OCI-LY1 (cell line): Measurements from ENCODE around the gene NAP1L5.

Source experiments
- CTCF ChIP-seq: fragments of 200-600 bp; sonication (generic), shearing (Covaris generic); IDR thresholded peaks from 2 replicates; pipeline ENCODE4 v1.5.1; 2017; ENCODE audit warnings: mild to moderate bottlenecking, antibody characterized with exemption, low read length, moderate library complexity, mixed read lengths
- EZH2 ChIP-seq: fragments of 200-600 bp; sonication (generic), shearing (Covaris generic); IDR thresholded peaks from 2 replicates; pipeline ENCODE4 v1.8.0; 2017; ENCODE audit warnings: borderline replicate concordance, mixed run types, mild to moderate bottlenecking, antibody characterized with exemption, low read length, moderate library complexity, mixed read lengths

- TF ChIP-seq CTCF (no peak), EZH2 (no peak)
Observed at GRCh38 chr4:88724406-88724805, 26.8 kb upstream of the NAP1L5 start.
